HG03342 (cell line): Measurements from ENCODE around the gene IER5.

ENCODE experiments used
- ATAC-seq: cut with Tn5 transposase; IDR thresholded peaks from one replicate; pipeline ENCODE4 v1.9.1; 2021; ENCODE audit warnings: mild to moderate bottlenecking, moderate library complexity; ENCODE audit not compliant: unreplicated experiment

The IER5 gene

GRCh38 chr1:181095763-181096184 is 7.3 kb downstream of the IER5 start:
- no peak for ATAC-seq

GRCh38 chr1:181097242-181097641 is 8.7 kb downstream of the IER5 start:
- ATAC-seq = no peak

- peak; percentile 53 for ATAC-seq
Observed at GRCh38 chr1:181099152-181100014, 10.9 kb downstream of the IER5 start.

- no peak for ATAC-seq
Observed at GRCh38 chr1:181100015-181100905, 11.8 kb downstream of the IER5 start.

GRCh38 chr1:181100934-181101333 is 12.4 kb downstream of the IER5 start:
- no peak for ATAC-seq

GRCh38 chr1:181101581-181102226 is 13.2 kb downstream of the IER5 start:
- no peak for ATAC-seq

- ATAC-seq = no peak
Observed at GRCh38 chr1:181102841-181103240, 14.3 kb downstream of the IER5 start.

- ATAC-seq = no peak
Observed at GRCh38 chr1:181103399-181103798, 14.9 kb downstream of the IER5 start.

- peak; percentile 34 for ATAC-seq
Observed at GRCh38 chr1:181104042-181104789, 15.7 kb downstream of the IER5 start.

- no peak for ATAC-seq
Observed at GRCh38 chr1:181104790-181105133, 16.3 kb downstream of the IER5 start.

GRCh38 chr1:181105134-181106021 is 16.9 kb downstream of the IER5 start:
- ATAC-seq = peak; percentile 75

GRCh38 chr1:181106022-181106312 is 17.5 kb downstream of the IER5 start:
- no peak for ATAC-seq

- ATAC-seq = no peak
Observed at GRCh38 chr1:181106479-181106878, 18.0 kb downstream of the IER5 start.

GRCh38 chr1:181107711-181108110 is 19.2 kb downstream of the IER5 start:
- no peak for ATAC-seq

GRCh38 chr1:181108304-181108867 is 19.9 kb downstream of the IER5 start:
- no peak for ATAC-seq

GRCh38 chr1:181110013-181110412 is 21.5 kb downstream of the IER5 start:
- ATAC-seq = no peak

GRCh38 chr1:181111559-181111958 is 23.1 kb downstream of the IER5 start:
- ATAC-seq = no peak

- ATAC-seq = no peak
Observed at GRCh38 chr1:181112071-181112929, 23.8 kb downstream of the IER5 start.
